GM23338 (cell line): ENCODE results near the gene ITPRIPL2. TPM values are rescaled to one million over a fixed set of nuclear protein-coding genes. Genes with fewer than 3 reads are reported as not detected.

Source experiments
- ATAC-seq: fragments of 200-7000 bp; cut with Tn5 transposase; 3 replicates; pipeline ENCODE4 v1.9.1; 2020
- DNase-seq: peaks from one replicate; pipeline ENCODE4 v3.0.0-alpha.2; 2015; ENCODE audit warnings: low spot score
- H2AFZ ChIP-seq: fragments of 200-600 bp; sonication (generic); 2 replicates; pipeline ENCODE4 v1.8.0; 2016; ENCODE audit warnings: antibody characterized with exemption, mild to moderate bottlenecking, moderate library complexity
- H3F3A ChIP-seq: fragments of 200-600 bp; sonication (generic); replicated peaks from 2 replicates; pipeline ENCODE4 v1.8.0; 2017; ENCODE audit warnings: antibody characterized with exemption, mixed run types, low read depth
- H3K27ac ChIP-seq: fragments of 200-600 bp; sonication (generic); 2 replicates; pipeline ENCODE4 v1.6.1; 2016; ENCODE audit warnings: low read depth
- H3K27me3 ChIP-seq: fragments of 200-600 bp; sonication (generic); 2 replicates; pipeline ENCODE4 v1.8.0; 2016; ENCODE audit warnings: mild to moderate bottlenecking, mixed run types, moderate library complexity; ENCODE audit not compliant: insufficient read depth
- H3K36me3 ChIP-seq: fragments of 200-600 bp; sonication (generic); 2 replicates; pipeline ENCODE4 v1.8.0; 2016; ENCODE audit warnings: mild to moderate bottlenecking; ENCODE audit not compliant: insufficient read depth
- H3K4me1 ChIP-seq: fragments of 200-600 bp; sonication (generic); 2 replicates; pipeline ENCODE4 v1.8.0; 2016; ENCODE audit warnings: mild to moderate bottlenecking, moderate library complexity; ENCODE audit not compliant: insufficient read depth
- H3K4me2 ChIP-seq: fragments of 200-600 bp; sonication (generic); 2 replicates; pipeline ENCODE4 v1.7.1; 2017; ENCODE audit warnings: mixed run types
- H3K4me3 ChIP-seq: fragments of 200-600 bp; sonication (generic); 2 replicates; pipeline ENCODE4 v1.6.1; 2016; ENCODE audit warnings: mixed run types
- H3K79me2 ChIP-seq: fragments of 200-600 bp; sonication (generic); replicated peaks from 2 replicates; pipeline ENCODE4 v1.8.0; 2017; ENCODE audit warnings: mild to moderate bottlenecking; ENCODE audit not compliant: insufficient read depth
- H3K9me2 ChIP-seq: fragments of 200-600 bp; sonication (generic); 2 replicates; pipeline ENCODE4 v1.8.0; 2017; ENCODE audit not compliant: insufficient read depth
- H4K20me1 ChIP-seq: fragments of 200-600 bp; sonication (generic); replicated peaks from 2 replicates; pipeline ENCODE4 v1.8.0; 2017; ENCODE audit warnings: mild to moderate bottlenecking; ENCODE audit not compliant: insufficient read depth
- H3K27ac Mint-ChIP-seq: 2 replicates; pipeline ENCODE4 v1.8.0; 2020; ENCODE audit warnings: inconsistent platforms, mild to moderate bottlenecking, moderate library complexity, mixed read lengths
- H3K27me3 Mint-ChIP-seq: 3 replicates; pipeline ENCODE4 v1.8.0; 2022; ENCODE audit warnings: low read depth, mild to moderate bottlenecking, moderate library complexity, mixed read lengths, inconsistent platforms; ENCODE audit not compliant: insufficient read depth, poor library complexity
- H3K36me3 Mint-ChIP-seq: 3 replicates; pipeline ENCODE4 v1.8.0; 2021; ENCODE audit warnings: low read depth, mild to moderate bottlenecking, inconsistent platforms, moderate library complexity, mixed read lengths
- H3K4me1 Mint-ChIP-seq: 3 replicates; pipeline ENCODE4 v1.8.0; 2020; ENCODE audit warnings: mild to moderate bottlenecking, inconsistent platforms, mixed read lengths
- H3K4me3 Mint-ChIP-seq: 3 replicates; pipeline ENCODE4 v1.8.0; 2021; ENCODE audit warnings: moderate library complexity, mild to moderate bottlenecking, inconsistent platforms, mixed read lengths
- H3K9me3 Mint-ChIP-seq: 3 replicates; pipeline ENCODE4 v1.8.0; 2020; ENCODE audit warnings: moderate library complexity, mild to moderate bottlenecking, inconsistent platforms, mixed read lengths
- CTCF ChIP-seq, 2 experiments: fragments of 200-600 bp in 1 of 2; sonication (generic) in 1 of 2; conservative IDR thresholded peaks; 2 replicates each; pipeline versions ENCODE4 v1.5.1 to v1.6.1; 2016 to 2017; ENCODE audit warnings: antibody characterized with exemption in 2 of 2, low read depth in 2 of 2, mild to moderate bottlenecking in 2 of 2, moderate library complexity in 1 of 2
- ETS1 ChIP-seq: IDR thresholded peaks from 2 replicates; pipeline ENCODE4 v1.6.1; 2016; ENCODE audit warnings: antibody characterized with exemption
- EZH2 ChIP-seq: fragments of 200-600 bp; sonication (generic); IDR thresholded peaks from one replicate; pipeline ENCODE4 v1.8.0; 2017; ENCODE audit warnings: antibody characterized with exemption, mild to moderate bottlenecking, low read depth; ENCODE audit not compliant: unreplicated experiment
- NANOG ChIP-seq: IDR thresholded peaks from 2 replicates; pipeline ENCODE4 v1.6.1; 2016; ENCODE audit warnings: antibody characterized with exemption, borderline replicate concordance
- POLR2AphosphoS5 ChIP-seq: IDR thresholded peaks from 2 replicates; pipeline ENCODE4 v1.6.1; 2016; ENCODE audit warnings: antibody characterized with exemption, low read depth
- REST ChIP-seq: IDR thresholded peaks from one replicate; pipeline ENCODE4 v1.6.1; 2018; ENCODE audit warnings: antibody characterized with exemption; ENCODE audit not compliant: unreplicated experiment
- ZNF114 ChIP-seq: fragments of 250-450 bp; sonication (Bioruptor Pico); IDR thresholded peaks from 2 replicates; pipeline ENCODE4 v1.5.0; 2020; ENCODE audit warnings: mild to moderate bottlenecking, moderate library complexity
- ZNF462 ChIP-seq: fragments of 250-450 bp; sonication (Bioruptor Pico); IDR thresholded peaks from 2 replicates; pipeline ENCODE4 v1.5.0; 2020; ENCODE audit warnings: mild to moderate bottlenecking, moderate library complexity
- polyA plus RNA-seq: library from polyadenylated mRNA; unstranded; fragments of >200 nt; fragmentation: Nextera tagmentation; extraction: Ambion mirVana; gene quantifications from 2 replicates; pipeline ENCODE4 v1.2.1, GENCODE V29; 2016
- total RNA-seq: library from RNA; depleted of rRNA; stranded (reverse); fragments of >200 nt; shearing (Covaris generic); gene quantifications from 2 replicates; pipeline ENCODE4 v1.2.3, GENCODE V29; 2014

The ITPRIPL2 gene
- total and polyA plus RNA-seq, 2 experiments from 2014 or later, result 0.94 to 8.3 TPM

- H3K27me3 ChIP-seq, result no peaks in the 10 kb centered on the region
- no peak overlapping the region for H3K27ac ChIP-seq
- Mint-ChIP-seq H3K4me3 (no peak overlapping the region), H3K27me3 (peaks cover 3% of the 10 kb centered on the region), H3K9me3 (peaks cover 12% of the 10 kb centered on the region; the same call in 2 of the 3 replicates), H3K27ac (no peak overlapping the region), H3K4me1 (no peaks in the 10 kb centered on the region; the same call in 2 of the 3 replicates), H3K36me3 (peaks cover 2% of the 10 kb centered on the region; the same call in 1 of the 3 replicates)
- TF ChIP-seq CTCF (conservative IDR thresholded peaks at IDR 0.05; ENCODE audit: low read depth in 2 of 2) (peak; percentile 23 to 44; a peak in 3 of 4 replicates), EZH2 (no peak)
- H4K20me1 ChIP-seq, result no peaks in the 10 kb centered on the region
- DNase-seq (peak; percentile 33), ATAC-seq (no peak)
- H3K4me3 ChIP-seq, result no peak overlapping the region
- no peaks in the 10 kb centered on the region for H3F3A ChIP-seq
- H3K4me2 ChIP-seq, result no peak overlapping the region
- H3K4me1 ChIP-seq, result no peaks in the 10 kb centered on the region
- H3K79me2 ChIP-seq, result no peaks in the 10 kb centered on the region
- no peaks in the 10 kb centered on the region for H3K9me2 ChIP-seq
- no peak overlapping the region for H2AFZ ChIP-seq
- H3K36me3 ChIP-seq, result no peaks in the 10 kb centered on the region
Measured at GRCh38 chr16:19094542-19095365, 19.0 kb upstream of the ITPRIPL2 start.

GRCh38 chr16:19095654-19096053, 18.1 kb upstream of the ITPRIPL2 start:
- no peak overlapping the region for H3K27ac Mint-ChIP-seq
- H3K9me3 Mint-ChIP-seq, result peaks cover 12% of the 10 kb centered on the region; the same call in 2 of the 3 replicates
- Histone ChIP-seq H3F3A (no peaks in the 10 kb centered on the region), H4K20me1 (no peaks in the 10 kb centered on the region), H3K4me2 (no peak overlapping the region), H3K27me3 (no peaks in the 10 kb centered on the region), H3K36me3 (no peaks in the 10 kb centered on the region), H3K79me2 (no peaks in the 10 kb centered on the region), H2AFZ (no peak overlapping the region), H3K27ac (no peak overlapping the region), H3K9me2 (no peaks in the 10 kb centered on the region), H3K4me1 (no peaks in the 10 kb centered on the region), H3K4me3 (no peak overlapping the region)
- H3K27me3 Mint-ChIP-seq, result peaks cover 2% of the 10 kb centered on the region
- H3K36me3 Mint-ChIP-seq, result peaks cover 2% of the 10 kb centered on the region; the same call in 1 of the 3 replicates
- ATAC-seq (no peak), DNase-seq (peak; percentile 57)
- no peaks in the 10 kb centered on the region; the same call in 2 of the 3 replicates for H3K4me1 Mint-ChIP-seq
- H3K4me3 Mint-ChIP-seq, result no peak overlapping the region
- TF ChIP-seq ETS1, result no peak
- TF ChIP-seq ZNF114 (CRISPR knock-in tag), result no peak
- TF ChIP-seq REST, result no peak
- no peak for TF ChIP-seq ZNF462 (CRISPR knock-in tag)
- TF ChIP-seq POLR2AphosphoS5, result no peak
- TF ChIP-seq NANOG, result no peak
